Uterus (tissue), 2 donors: ENCODE results near the gene WDFY4.

Experiments
- POLR2A ChIP-seq, 2 donors: fragments of 450-650 bp; IDR thresholded peaks; one replicate each; pipeline ENCODE4 v1.6.1; 2016; ENCODE audit warnings: antibody characterized with exemption in 2 of 2, mild to moderate bottlenecking in 1 of 2, moderate library complexity in 1 of 2
- TF ChIP-seq, protein P1 (sequence below), 4 experiments: fragments of 200-600 bp in 2 of 4; fragments of 450-650 bp in 2 of 4; sonication (generic) in 2 of 4; IDR thresholded peaks; one replicate each; pipeline ENCODE4 v1.5.1; 2016 to 2019; ENCODE audit warnings: antibody characterized with exemption in 4 of 4, mild to moderate bottlenecking in 2 of 4, moderate library complexity in 1 of 4

DNA sequence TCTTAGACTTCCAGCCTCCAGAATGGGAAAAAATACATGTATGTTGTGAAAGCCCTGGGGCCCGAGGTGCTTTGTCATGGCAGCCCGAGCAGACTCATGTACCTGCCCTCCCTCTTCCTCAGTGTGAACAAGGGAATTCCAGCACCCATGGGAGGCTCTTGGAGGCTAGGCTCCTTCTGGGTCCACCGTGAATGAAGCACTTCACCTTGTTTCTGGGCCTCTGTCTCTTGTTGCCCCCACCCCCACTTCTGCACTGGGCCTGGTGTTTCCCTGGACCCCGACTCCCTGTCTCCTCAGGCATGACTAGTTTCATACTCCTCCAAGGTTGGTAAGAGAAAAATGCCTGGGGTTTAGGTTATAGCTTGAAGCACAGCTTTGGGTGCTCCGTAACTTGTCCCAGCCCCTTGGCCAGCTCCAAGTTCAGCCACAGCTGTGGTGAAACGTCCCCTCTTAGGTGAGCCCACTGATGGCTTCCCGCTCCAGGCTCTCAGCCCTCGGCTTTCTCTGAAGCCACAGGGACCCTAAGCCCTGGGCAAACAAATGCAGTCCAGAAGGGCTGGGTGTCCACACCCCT, 49.6 kb upstream of the WDFY4 start:
- no peak for TF ChIP-seq POLR2A (IDR thresholded peaks at IDR 0.05)
- TF ChIP-seq, protein P1, sequence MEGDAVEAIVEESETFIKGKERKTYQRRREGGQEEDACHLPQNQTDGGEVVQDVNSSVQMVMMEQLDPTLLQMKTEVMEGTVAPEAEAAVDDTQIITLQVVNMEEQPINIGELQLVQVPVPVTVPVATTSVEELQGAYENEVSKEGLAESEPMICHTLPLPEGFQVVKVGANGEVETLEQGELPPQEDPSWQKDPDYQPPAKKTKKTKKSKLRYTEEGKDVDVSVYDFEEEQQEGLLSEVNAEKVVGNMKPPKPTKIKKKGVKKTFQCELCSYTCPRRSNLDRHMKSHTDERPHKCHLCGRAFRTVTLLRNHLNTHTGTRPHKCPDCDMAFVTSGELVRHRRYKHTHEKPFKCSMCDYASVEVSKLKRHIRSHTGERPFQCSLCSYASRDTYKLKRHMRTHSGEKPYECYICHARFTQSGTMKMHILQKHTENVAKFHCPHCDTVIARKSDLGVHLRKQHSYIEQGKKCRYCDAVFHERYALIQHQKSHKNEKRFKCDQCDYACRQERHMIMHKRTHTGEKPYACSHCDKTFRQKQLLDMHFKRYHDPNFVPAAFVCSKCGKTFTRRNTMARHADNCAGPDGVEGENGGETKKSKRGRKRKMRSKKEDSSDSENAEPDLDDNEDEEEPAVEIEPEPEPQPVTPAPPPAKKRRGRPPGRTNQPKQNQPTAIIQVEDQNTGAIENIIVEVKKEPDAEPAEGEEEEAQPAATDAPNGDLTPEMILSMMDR (IDR thresholded peaks at IDR 0.05): no peak
